HepG2 (cell line): Measurements from ENCODE around the gene SERINC1. TPM values are rescaled to one million over a fixed set of nuclear protein-coding genes. Genes with fewer than 3 reads are reported as not detected.

Source experiments
- ATAC-seq: fragments of 200-7000 bp; cut with Tn5 transposase; 3 replicates; pipeline ENCODE4 v1.9.1; 2020; ENCODE audit warnings: mild to moderate bottlenecking, moderate library complexity
- BruUV-seq: library from RNA; stranded (reverse); fragments of 400-500 nt; replicated peaks from 2 replicates; lab custom pipeline; 2021; lab: Mats Ljungman, UMichigan
- CTCF ChIA-PET: fragments of 300-600 bp; formaldehyde crosslinking; extraction: SDS; loops from one replicate; lab custom pipeline; 2021; ENCODE audit warnings: low total read pairs, inconsistent platforms, low intra/inter-chr PET ratio; lab: Yijun Ruan, JAX
- POLR2A ChIA-PET: fragments of 350-600 bp; sonication (Branson Sonifier 250); formaldehyde crosslinking; loops from one replicate; lab custom pipeline; 2020; ENCODE audit warnings: antibody characterized with exemption, inconsistent platforms; lab: Yijun Ruan, JAX
- DNase-seq: peaks from one replicate; pipeline ENCODE4 v3.0.0-alpha.2; 2015; ENCODE audit warnings: low spot score
- FAIRE-seq: peaks from 3 replicates; lab custom pipeline; 2011; peaks lifted over from hg19 to GRCh38; lab: Jason Lieb, UNC
- H2AFZ ChIP-seq: one replicate; pipeline ENCODE4 v1.6.1; 2011; ENCODE audit warnings: low read length, inconsistent platforms
- H3K27ac ChIP-seq: fragments of 300-600 bp; 3 replicates; pipeline ENCODE4 v1.8.0; 2011; ENCODE audit warnings: mixed run types, mild to moderate bottlenecking, mixed read lengths, low read length, inconsistent platforms; ENCODE audit not compliant: insufficient read depth; ENCODE audit errors: extremely low read length
- H3K27me3 ChIP-seq, 2 experiments: fragments of 200-600 bp in 1 of 2; 2 replicates in 1 of 2; 3 replicates in 1 of 2; pipeline versions ENCODE4 v1.6.0 to v1.8.0; 2011; ENCODE audit warnings: low read length in 2 of 2, mild to moderate bottlenecking in 2 of 2, moderate library complexity in 2 of 2, inconsistent platforms in 1 of 2; ENCODE audit not compliant: insufficient read depth in 2 of 2, control insufficient read depth in 1 of 2
- H3K36me3 ChIP-seq, 2 experiments: fragments of 200-600 bp in 1 of 2; replicated peaks in 1 of 2; 2 replicates in 1 of 2; 3 replicates in 1 of 2; pipeline versions ENCODE4 v1.5.1 to v1.8.0; 2011; ENCODE audit warnings: low read length in 2 of 2, inconsistent platforms in 1 of 2; ENCODE audit not compliant: insufficient read depth in 2 of 2, control insufficient read depth in 1 of 2
- H3K4me1 ChIP-seq: 2 replicates; pipeline ENCODE4 v1.5.1; 2012; ENCODE audit warnings: low read length, inconsistent platforms; ENCODE audit not compliant: insufficient read depth
- H3K4me2 ChIP-seq: 2 replicates; pipeline ENCODE4 v1.6.0; 2011; ENCODE audit warnings: low read depth, low read length, inconsistent platforms
- H3K4me3 ChIP-seq, 3 experiments: fragments of 200-600 bp in 1 of 3; sonication (generic), shearing (Covaris generic) in 1 of 3; replicated peaks in 1 of 3; 2 replicates each; pipeline ENCODE4 v1.5.1; 2011 to 2016; ENCODE audit warnings: low read length in 3 of 3, inconsistent platforms in 2 of 3, low read depth in 2 of 3, mild to moderate bottlenecking in 2 of 3, control low read depth in 1 of 3, mixed read lengths in 1 of 3; ENCODE audit not compliant: insufficient read depth in 1 of 3
- H3K79me2 ChIP-seq: one replicate; pipeline ENCODE4 v1.6.1; 2011; ENCODE audit warnings: low read length, inconsistent platforms; ENCODE audit not compliant: insufficient read depth
- H3K9ac ChIP-seq: 2 replicates; pipeline ENCODE4 v1.6.0; 2011; ENCODE audit warnings: mild to moderate bottlenecking, low read depth, low read length, inconsistent platforms; ENCODE audit not compliant: insufficient read depth
- H3K9me3 ChIP-seq: 2 replicates; pipeline ENCODE4 v1.5.1; 2012; ENCODE audit warnings: mild to moderate bottlenecking, low read length
- H4K20me1 ChIP-seq: 2 replicates; pipeline ENCODE4 v1.6.0; 2011; ENCODE audit warnings: inconsistent platforms, mild to moderate bottlenecking, low read length, moderate library complexity; ENCODE audit not compliant: insufficient read depth
- ARID2 ChIP-seq: sonication (generic); formaldehyde crosslinking; IDR thresholded peaks from 2 replicates; pipeline ENCODE4 v1.8.1; 2022; ENCODE audit warnings: mild to moderate bottlenecking, missing genetic modification reagents, borderline replicate concordance
- CEBPB ChIP-seq: IDR thresholded peaks from 2 replicates; pipeline ENCODE4 v1.6.1; 2011; ENCODE audit warnings: low read depth, low read length, improper control_type of control experiment, borderline replicate concordance
- MAFF ChIP-seq: IDR thresholded peaks from 2 replicates; pipeline ENCODE4 v1.6.1; 2011; ENCODE audit warnings: low read depth, low read length, improper control_type of control experiment
- MIER3 ChIP-seq: IDR thresholded peaks from 2 replicates; pipeline ENCODE4 v1.6.1; 2016; ENCODE audit warnings: missing compliant biosample characterization, borderline replicate concordance
- SAP130 ChIP-seq: IDR thresholded peaks from 2 replicates; pipeline ENCODE4 v1.6.1; 2016; ENCODE audit warnings: low read depth
- ZNF484 ChIP-seq: sonication (generic); formaldehyde crosslinking; IDR thresholded peaks from 2 replicates; pipeline ENCODE4 v1.5.1; 2020; ENCODE audit warnings: mild to moderate bottlenecking, low read depth, missing genetic modification reagents, borderline replicate concordance
- ZNF549 ChIP-seq: sonication (generic); formaldehyde crosslinking; IDR thresholded peaks from 2 replicates; pipeline ENCODE4 v1.5.0; 2020; ENCODE audit warnings: missing genetic modification reagents
- ZNF841 ChIP-seq: sonication (generic); formaldehyde crosslinking; IDR thresholded peaks from 2 replicates; pipeline ENCODE4 v1.8.1; 2023; ENCODE audit warnings: missing genetic modification reagents, borderline replicate concordance
- WGBS: methylation state at CpG from one replicate; pipeline ENCODE4 v1.1.6; 2017; ENCODE audit warnings: low lambda C conversion rate; 5-methylcytosine and 5-hydroxymethylcytosine counted together
- in situ Hi-C: cut with HindIII; loops from 2 replicates; pipeline ENCODE4 v1.10.0; 2017; ENCODE audit warnings: low pct_unique_long_range_greater_than_20kb; ENCODE audit not compliant: extremely low pct_ligation_motif_present
- intact Hi-C: fragments of 100-400 bp; cut with micrococcal nuclease; formaldehyde crosslinking; loops from one replicate; pipeline ENCODE4 v1.10.0; 2022; ENCODE audit not compliant: unreplicated experiment
- polyA plus RNA-seq, 8 experiments: library from polyadenylated mRNA; depleted of rRNA in 3 of 8; stranded (reverse) in 7 of 8; unstranded in 1 of 8; fragments of >200 nt; fragmentation: Illumina TruSeq in 4 of 8; extraction: Trizol in 4 of 8; gene quantifications; 2 replicates each; pipeline versions ENCODE4 v1.2.1 to v1.2.3, GENCODE V29; 2011 to 2016; ENCODE audit warnings: low read depth in 4 of 8, missing spikeins in 1 of 8, mixed read lengths in 1 of 8; ENCODE audit not compliant: insufficient read depth in 1 of 8
- total RNA-seq, 5 experiments: library from RNA; depleted of rRNA; stranded (reverse); fragments of >200 nt; fragmentation: Illumina TruSeq; extraction: Trizol; gene quantifications; 2 replicates each; pipeline ENCODE4 v1.2.3, GENCODE V29; 2016; ENCODE audit warnings: low read depth in 1 of 5
- TF ChIP-seq, protein P1 (sequence below): sonication (generic); formaldehyde crosslinking; IDR thresholded peaks from 2 replicates; pipeline ENCODE4 v1.4.0; 2020; ENCODE audit warnings: missing genetic modification reagents, borderline replicate concordance

SERINC1 gene
- total and polyA plus RNA-seq, 2 of the 13 experiments (the other 11 are each of a cell fraction or from before 2014, with no cell fraction given), result 93.5 to 112 TPM

DNA sequence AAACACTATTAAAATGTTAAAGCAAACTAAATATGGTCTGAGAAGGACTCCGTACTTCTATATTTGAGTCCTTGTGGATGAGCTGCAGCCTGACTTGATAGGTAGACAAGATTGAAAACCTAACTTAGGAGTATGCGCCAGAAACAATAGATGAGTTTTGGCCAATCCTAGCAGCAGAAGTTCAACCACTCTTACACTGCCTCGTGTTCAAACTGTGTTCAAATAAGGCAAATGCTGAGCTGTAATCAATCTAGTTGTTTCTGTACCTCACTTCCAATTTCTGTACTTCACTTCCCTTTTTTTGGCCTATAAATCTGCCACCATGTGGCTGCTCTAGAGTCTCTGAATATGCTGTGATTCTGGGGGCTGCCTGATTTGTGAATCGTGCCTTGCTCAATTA, 13.2 kb upstream of the SERINC1 start:
- no peak overlapping the region for H3K4me2 ChIP-seq
- H3K4me1 ChIP-seq, result no peaks in the 10 kb centered on the region
- no peaks in the 10 kb centered on the region for H3K27me3 ChIP-seq
- no peaks in the 10 kb centered on the region for H3K9me3 ChIP-seq
- H3K27ac ChIP-seq, result no peak overlapping the region
- BruUV-seq, result no TSS peak
- CTCF ChIA-PET, result no interaction called here
- ATAC-seq, result no peak
- no peaks in the 10 kb centered on the region for H3K79me2 ChIP-seq
- H2AFZ ChIP-seq, result no peak overlapping the region
- H3K9ac ChIP-seq, result no peak overlapping the region
- H3K4me3 ChIP-seq, result no peak overlapping the region
- no peaks in the 10 kb centered on the region for H3K36me3 ChIP-seq
- TF ChIP-seq ZNF484 (CRISPR knock-in tag) (no peak), SAP130 (no peak), CEBPB (no peak), MAFF (no peak), ZNF549 (CRISPR knock-in tag) (no peak), MIER3 (CRISPR knock-in tag) (no peak), ZNF841 (no peak), ARID2 (CRISPR knock-in tag) (no peak)
- TF ChIP-seq, protein P1, sequence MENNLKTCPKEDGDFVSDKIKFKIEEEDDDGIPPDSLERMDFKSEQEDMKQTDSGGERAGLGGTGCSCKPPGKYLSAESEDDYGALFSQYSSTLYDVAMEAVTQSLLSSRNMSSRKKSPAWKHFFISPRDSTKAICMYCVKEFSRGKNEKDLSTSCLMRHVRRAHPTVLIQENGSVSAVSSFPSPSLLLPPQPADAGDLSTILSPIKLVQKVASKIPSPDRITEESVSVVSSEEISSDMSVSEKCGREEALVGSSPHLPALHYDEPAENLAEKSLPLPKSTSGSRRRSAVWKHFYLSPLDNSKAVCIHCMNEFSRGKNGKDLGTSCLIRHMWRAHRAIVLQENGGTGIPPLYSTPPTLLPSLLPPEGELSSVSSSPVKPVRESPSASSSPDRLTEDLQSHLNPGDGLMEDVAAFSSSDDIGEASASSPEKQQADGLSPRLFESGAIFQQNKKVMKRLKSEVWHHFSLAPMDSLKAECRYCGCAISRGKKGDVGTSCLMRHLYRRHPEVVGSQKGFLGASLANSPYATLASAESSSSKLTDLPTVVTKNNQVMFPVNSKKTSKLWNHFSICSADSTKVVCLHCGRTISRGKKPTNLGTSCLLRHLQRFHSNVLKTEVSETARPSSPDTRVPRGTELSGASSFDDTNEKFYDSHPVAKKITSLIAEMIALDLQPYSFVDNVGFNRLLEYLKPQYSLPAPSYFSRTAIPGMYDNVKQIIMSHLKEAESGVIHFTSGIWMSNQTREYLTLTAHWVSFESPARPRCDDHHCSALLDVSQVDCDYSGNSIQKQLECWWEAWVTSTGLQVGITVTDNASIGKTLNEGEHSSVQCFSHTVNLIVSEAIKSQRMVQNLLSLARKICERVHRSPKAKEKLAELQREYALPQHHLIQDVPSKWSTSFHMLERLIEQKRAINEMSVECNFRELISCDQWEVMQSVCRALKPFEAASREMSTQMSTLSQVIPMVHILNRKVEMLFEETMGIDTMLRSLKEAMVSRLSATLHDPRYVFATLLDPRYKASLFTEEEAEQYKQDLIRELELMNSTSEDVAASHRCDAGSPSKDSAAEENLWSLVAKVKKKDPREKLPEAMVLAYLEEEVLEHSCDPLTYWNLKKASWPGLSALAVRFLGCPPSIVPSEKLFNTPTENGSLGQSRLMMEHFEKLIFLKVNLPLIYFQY (CRISPR knock-in tag), result no peak
- TF ChIP-seq, all 625 proteins: peak for 0
- intact Hi-C loops, result no loop called here
- FAIRE-seq, result no peak
- WGBS, result 41% methylated on average over 4 of the region's 4 CpGs
- DNase-seq, result no peak
- in situ Hi-C loops, result loop anchor here (25.0 kb wide), 1 partner anchor 353 kb away; no protein-coding TSS in a partner anchor
- POLR2A ChIA-PET, result interaction anchor here (0.6 kb wide), 1 partner anchor 88 kb away, joined by 3 read pairs; no protein-coding TSS in a partner anchor
- H4K20me1 ChIP-seq, result no peaks in the 10 kb centered on the region
